ENCODE data around the gene NAA10.

Gene NAA10

GRCh38 chrX:153957224-153957623 lies 22.4 kb upstream of the NAA10 start:
- no peak overlapping the region for H3K4me3 Mint-ChIP-seq
- H3K36me3 Mint-ChIP-seq (ENCODE audit: low read depth): peaks cover 43% of the 10 kb centered on the region
- H3K27me3 Mint-ChIP-seq (ENCODE audit: low read depth, poor library complexity): no peaks in the 10 kb centered on the region
- DNase-seq: no peak
- H3K4me1 Mint-ChIP-seq: peaks cover 6% of the 10 kb centered on the region
- no peak for TF ChIP-seq CTCF (IDR thresholded peaks at IDR 0.05)
- no peak overlapping the region for H3K27ac Mint-ChIP-seq
- no peaks in the 10 kb centered on the region for H3K9me3 Mint-ChIP-seq

GRCh38 chrX:153956044-153956907 lies 21.4 kb upstream of the NAA10 start:
- Mint-ChIP-seq H3K4me3 (no peak overlapping the region), H3K4me1 (peaks cover 9% of the 10 kb centered on the region), H3K27ac (no peak overlapping the region), H3K9me3 (no peaks in the 10 kb centered on the region), H3K27me3 (ENCODE audit: low read depth, poor library complexity) (no peaks in the 10 kb centered on the region), H3K36me3 (ENCODE audit: low read depth) (peaks cover 40% of the 10 kb centered on the region)
- DNase-seq: no peak
- TF ChIP-seq CTCF (IDR thresholded peaks at IDR 0.05): no peak

- Mint-ChIP-seq H3K27ac (no peak overlapping the region), H3K9me3 (no peaks in the 10 kb centered on the region), H3K36me3 (ENCODE audit: low read depth) (peaks cover 40% of the 10 kb centered on the region), H3K27me3 (ENCODE audit: low read depth, poor library complexity) (no peaks in the 10 kb centered on the region), H3K4me1 (peaks cover 19% of the 10 kb centered on the region), H3K4me3 (no peak overlapping the region)
- TF ChIP-seq CTCF (IDR thresholded peaks at IDR 0.05): no peak
- DNase-seq: no peak
Measured at GRCh38 chrX:153955228-153955732, 20.4 kb upstream of the NAA10 start.

- H3K4me1 Mint-ChIP-seq: peaks cover 22% of the 10 kb centered on the region
- H3K27ac Mint-ChIP-seq: no peak overlapping the region
- no peaks in the 10 kb centered on the region for H3K9me3 Mint-ChIP-seq
- H3K27me3 Mint-ChIP-seq (ENCODE audit: low read depth, poor library complexity): no peaks in the 10 kb centered on the region
- no peak overlapping the region for H3K4me3 Mint-ChIP-seq
- TF ChIP-seq CTCF (IDR thresholded peaks at IDR 0.05): no peak
- DNase-seq: no peak
- peaks cover 40% of the 10 kb centered on the region for H3K36me3 Mint-ChIP-seq (ENCODE audit: low read depth)
Measured at GRCh38 chrX:153954558-153955227, 19.9 kb upstream of the NAA10 start.

- no peak overlapping the region for H3K4me3 Mint-ChIP-seq
Measured at GRCh38 chrX:153953892-153954557, 19.2 kb upstream of the NAA10 start.

More at GRCh38 chrX:153953892-153954557, 19.2 kb upstream of the NAA10 start:
- Mint-ChIP-seq H3K27me3 (ENCODE audit: low read depth, poor library complexity) (no peaks in the 10 kb centered on the region), H3K9me3 (no peaks in the 10 kb centered on the region), H3K36me3 (ENCODE audit: low read depth) (peaks cover 44% of the 10 kb centered on the region), H3K27ac (peak overlapping the region; percentile 72), H3K4me1 (peaks cover 29% of the 10 kb centered on the region)
- no peak for DNase-seq
- TF ChIP-seq CTCF (IDR thresholded peaks at IDR 0.05): no peak
